H1 (cell line): ENCODE results near the gene ANO2. TPM values are rescaled to one million over a fixed set of nuclear protein-coding genes. Genes with fewer than 3 reads are reported as not detected.

Experiments
- ASH2L ChIP-seq: fragments of 200-600, 300-600 bp; sonication (generic); IDR thresholded peaks from one replicate; pipeline ENCODE4 v1.7.1; 2017; ENCODE audit warnings: low read length
- CTBP2 ChIP-seq: IDR thresholded peaks from 2 replicates; pipeline ENCODE4 v1.7.0; 2011; ENCODE audit warnings: borderline replicate concordance, mild to moderate bottlenecking, moderate library complexity, mixed read lengths, low read length; ENCODE audit not compliant: insufficient read depth, insufficient read length
- polyA plus RNA-seq, 7 experiments: library from polyadenylated mRNA; depleted of rRNA in 3 of 7; stranded (reverse) in 5 of 7; unstranded in 2 of 7; fragments of >200 nt in 5 of 7; fragments of 200-250 nt in 2 of 7; gene quantifications; 1 replicate in 5 of 7; 2 replicates in 1 of 7; 4 replicates in 1 of 7; pipeline versions ENCODE4 v1.2.1 to v1.2.3, GENCODE V29; 2011 to 2013; ENCODE audit warnings: missing spikeins in 2 of 7, mixed read lengths in 2 of 7
- total RNA-seq: library from RNA; stranded (reverse); fragmentation: NEBNext Ultra II Directional; extraction: Animal tissue kit (Norgen Biotek cat#: 25700); gene quantifications from 2 replicates; pipeline ENCODE4 v1.2.1, GENCODE V29; 2021
- TF ChIP-seq, protein P1 (sequence below): fragments of 300-600 bp; sonication (generic); IDR thresholded peaks from 2 replicates; pipeline ENCODE4 v1.7.1; 2012; ENCODE audit warnings: low read length, moderate library complexity, mild to moderate bottlenecking, inconsistent platforms; ENCODE audit not compliant: insufficient replicate concordance
- TF ChIP-seq, protein P2 (sequence below): IDR thresholded peaks from 2 replicates; pipeline ENCODE4 v1.6.1; 2011; ENCODE audit warnings: low read length, improper control_type of control experiment

ANO2 gene
- total and polyA plus RNA-seq, 2 of the 8 experiments (the other 6 are each of a cell fraction or from before 2014, with no cell fraction given), result 1.9 to 5.5 TPM

DNA sequence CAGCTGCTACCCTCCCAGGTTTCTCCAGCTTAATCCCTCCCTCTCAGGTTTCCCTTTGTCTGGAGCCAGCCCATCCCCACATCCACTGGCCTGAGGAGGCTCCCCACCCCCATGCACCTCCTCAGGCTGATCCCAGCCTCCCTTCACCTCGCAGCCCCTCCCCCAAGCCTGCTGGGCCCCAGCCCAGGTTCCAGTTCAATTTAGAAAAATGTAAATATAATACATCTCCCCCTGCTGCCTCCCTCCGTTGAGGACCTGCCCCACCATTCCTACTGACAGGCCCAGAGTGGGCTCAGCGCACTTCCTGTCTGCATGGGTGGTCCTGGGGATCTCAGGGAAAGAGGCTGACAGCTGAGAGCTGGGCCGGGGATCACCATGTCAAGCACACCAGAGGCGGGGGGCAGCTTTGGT is 357.3 kb downstream of the ANO2 start (continued):
- TF ChIP-seq, protein P1, sequence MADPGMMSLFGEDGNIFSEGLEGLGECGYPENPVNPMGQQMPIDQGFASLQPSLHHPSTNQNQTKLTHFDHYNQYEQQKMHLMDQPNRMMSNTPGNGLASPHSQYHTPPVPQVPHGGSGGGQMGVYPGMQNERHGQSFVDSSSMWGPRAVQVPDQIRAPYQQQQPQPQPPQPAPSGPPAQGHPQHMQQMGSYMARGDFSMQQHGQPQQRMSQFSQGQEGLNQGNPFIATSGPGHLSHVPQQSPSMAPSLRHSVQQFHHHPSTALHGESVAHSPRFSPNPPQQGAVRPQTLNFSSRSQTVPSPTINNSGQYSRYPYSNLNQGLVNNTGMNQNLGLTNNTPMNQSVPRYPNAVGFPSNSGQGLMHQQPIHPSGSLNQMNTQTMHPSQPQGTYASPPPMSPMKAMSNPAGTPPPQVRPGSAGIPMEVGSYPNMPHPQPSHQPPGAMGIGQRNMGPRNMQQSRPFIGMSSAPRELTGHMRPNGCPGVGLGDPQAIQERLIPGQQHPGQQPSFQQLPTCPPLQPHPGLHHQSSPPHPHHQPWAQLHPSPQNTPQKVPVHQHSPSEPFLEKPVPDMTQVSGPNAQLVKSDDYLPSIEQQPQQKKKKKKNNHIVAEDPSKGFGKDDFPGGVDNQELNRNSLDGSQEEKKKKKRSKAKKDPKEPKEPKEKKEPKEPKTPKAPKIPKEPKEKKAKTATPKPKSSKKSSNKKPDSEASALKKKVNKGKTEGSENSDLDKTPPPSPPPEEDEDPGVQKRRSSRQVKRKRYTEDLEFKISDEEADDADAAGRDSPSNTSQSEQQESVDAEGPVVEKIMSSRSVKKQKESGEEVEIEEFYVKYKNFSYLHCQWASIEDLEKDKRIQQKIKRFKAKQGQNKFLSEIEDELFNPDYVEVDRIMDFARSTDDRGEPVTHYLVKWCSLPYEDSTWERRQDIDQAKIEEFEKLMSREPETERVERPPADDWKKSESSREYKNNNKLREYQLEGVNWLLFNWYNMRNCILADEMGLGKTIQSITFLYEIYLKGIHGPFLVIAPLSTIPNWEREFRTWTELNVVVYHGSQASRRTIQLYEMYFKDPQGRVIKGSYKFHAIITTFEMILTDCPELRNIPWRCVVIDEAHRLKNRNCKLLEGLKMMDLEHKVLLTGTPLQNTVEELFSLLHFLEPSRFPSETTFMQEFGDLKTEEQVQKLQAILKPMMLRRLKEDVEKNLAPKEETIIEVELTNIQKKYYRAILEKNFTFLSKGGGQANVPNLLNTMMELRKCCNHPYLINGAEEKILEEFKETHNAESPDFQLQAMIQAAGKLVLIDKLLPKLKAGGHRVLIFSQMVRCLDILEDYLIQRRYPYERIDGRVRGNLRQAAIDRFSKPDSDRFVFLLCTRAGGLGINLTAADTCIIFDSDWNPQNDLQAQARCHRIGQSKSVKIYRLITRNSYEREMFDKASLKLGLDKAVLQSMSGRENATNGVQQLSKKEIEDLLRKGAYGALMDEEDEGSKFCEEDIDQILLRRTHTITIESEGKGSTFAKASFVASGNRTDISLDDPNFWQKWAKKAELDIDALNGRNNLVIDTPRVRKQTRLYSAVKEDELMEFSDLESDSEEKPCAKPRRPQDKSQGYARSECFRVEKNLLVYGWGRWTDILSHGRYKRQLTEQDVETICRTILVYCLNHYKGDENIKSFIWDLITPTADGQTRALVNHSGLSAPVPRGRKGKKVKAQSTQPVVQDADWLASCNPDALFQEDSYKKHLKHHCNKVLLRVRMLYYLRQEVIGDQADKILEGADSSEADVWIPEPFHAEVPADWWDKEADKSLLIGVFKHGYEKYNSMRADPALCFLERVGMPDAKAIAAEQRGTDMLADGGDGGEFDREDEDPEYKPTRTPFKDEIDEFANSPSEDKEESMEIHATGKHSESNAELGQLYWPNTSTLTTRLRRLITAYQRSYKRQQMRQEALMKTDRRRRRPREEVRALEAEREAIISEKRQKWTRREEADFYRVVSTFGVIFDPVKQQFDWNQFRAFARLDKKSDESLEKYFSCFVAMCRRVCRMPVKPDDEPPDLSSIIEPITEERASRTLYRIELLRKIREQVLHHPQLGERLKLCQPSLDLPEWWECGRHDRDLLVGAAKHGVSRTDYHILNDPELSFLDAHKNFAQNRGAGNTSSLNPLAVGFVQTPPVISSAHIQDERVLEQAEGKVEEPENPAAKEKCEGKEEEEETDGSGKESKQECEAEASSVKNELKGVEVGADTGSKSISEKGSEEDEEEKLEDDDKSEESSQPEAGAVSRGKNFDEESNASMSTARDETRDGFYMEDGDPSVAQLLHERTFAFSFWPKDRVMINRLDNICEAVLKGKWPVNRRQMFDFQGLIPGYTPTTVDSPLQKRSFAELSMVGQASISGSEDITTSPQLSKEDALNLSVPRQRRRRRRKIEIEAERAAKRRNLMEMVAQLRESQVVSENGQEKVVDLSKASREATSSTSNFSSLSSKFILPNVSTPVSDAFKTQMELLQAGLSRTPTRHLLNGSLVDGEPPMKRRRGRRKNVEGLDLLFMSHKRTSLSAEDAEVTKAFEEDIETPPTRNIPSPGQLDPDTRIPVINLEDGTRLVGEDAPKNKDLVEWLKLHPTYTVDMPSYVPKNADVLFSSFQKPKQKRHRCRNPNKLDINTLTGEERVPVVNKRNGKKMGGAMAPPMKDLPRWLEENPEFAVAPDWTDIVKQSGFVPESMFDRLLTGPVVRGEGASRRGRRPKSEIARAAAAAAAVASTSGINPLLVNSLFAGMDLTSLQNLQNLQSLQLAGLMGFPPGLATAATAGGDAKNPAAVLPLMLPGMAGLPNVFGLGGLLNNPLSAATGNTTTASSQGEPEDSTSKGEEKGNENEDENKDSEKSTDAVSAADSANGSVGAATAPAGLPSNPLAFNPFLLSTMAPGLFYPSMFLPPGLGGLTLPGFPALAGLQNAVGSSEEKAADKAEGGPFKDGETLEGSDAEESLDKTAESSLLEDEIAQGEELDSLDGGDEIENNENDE, result no peak
- TF ChIP-seq CTBP2 (no peak), ASH2L (peak; percentile 31)
- TF ChIP-seq, protein P2, sequence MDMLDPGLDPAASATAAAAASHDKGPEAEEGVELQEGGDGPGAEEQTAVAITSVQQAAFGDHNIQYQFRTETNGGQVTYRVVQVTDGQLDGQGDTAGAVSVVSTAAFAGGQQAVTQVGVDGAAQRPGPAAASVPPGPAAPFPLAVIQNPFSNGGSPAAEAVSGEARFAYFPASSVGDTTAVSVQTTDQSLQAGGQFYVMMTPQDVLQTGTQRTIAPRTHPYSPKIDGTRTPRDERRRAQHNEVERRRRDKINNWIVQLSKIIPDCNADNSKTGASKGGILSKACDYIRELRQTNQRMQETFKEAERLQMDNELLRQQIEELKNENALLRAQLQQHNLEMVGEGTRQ, result no peak
